ENCODE results near the gene MRPL53.
"Not testable (repeated sequence)": the region's sequence is repeated elsewhere in the genome, so short reads cannot be mapped to it uniquely, and the experiment has no call there.

Gene MRPL53

DNA sequence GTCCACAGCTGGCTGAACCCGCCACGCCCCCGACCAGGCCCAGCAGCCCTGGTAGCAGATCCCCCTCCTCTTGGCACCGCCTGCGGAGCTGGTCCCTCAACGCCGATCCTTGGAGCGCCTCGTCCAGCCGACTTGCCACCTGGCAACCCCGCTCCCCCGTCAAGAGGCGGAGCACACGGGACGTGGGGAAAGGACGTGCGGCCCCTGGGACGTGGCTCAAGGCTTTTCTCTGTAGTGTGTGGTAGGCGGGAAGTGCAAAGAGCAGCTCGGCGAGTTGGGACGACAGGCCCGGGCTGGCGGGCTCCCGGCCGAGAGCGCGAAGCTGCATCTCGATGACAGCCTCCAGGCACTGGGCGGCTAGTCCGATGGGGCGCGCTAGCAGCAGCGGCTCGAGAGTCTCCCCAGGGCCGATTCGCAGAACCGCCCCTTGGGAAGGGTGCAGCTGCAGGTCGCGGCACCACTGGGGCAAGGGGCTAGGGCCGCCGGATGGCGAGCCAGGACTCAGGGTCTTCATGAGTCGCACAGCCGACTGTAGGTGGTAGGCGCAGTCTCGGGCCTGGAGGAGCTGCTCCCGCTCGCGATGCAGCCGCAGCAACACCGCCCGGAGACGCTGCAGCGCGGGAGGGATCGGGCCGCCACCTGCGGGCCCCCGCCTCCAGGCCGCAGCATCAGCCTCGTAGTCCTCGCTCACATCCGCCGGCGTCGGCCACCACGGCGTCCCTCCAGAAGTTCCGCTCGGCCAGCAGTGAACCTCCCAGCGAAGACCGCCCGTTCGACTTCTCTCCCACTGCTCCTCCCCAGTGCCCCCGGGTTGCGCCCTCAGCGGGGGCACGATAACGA, 9.7 kb upstream of the MRPL53 start:
- DNase-seq (ENCODE audit: low spot score), result peak; percentile 65

DNA sequence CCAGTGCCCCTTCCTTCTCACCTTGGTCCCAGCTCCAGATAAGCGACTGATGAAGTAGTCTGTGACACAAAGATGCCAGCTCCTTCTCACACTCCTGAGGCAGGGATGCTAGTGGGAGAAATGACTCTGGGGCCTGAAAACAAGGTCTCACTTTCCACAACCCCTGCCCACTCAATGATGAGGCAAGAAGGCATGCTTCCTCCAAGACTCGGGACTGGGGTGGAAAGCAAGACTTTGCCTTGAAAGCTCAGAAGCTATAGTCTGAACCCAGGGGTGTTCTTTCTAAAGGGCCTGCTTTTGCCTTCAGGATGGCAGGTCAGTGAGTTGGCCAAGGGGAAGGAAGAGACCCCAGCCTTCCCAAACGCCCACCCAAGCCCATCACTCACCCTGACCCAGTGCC, 9.0 kb upstream of the MRPL53 start:
- no peak for DNase-seq (ENCODE audit: low spot score)

DNA sequence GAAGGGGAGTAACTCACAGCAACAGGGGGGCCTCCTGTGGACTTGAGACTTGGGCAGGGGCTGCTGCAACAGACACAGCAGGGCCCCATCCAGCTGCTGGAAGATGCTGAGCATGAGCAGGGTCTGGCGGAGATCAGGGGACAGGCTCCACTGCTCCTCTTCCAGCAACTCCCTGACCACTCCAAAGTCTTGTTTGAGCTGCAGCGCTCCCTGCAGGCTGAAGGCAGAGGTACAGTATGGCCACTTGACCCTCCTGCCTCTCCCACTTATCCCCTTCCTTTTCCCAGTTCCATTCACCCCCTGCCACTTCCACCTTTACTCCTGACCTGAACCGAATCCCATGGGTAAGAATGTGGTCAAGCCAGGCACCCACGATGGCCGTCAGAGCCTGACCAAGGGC, 2.4 kb upstream of the MRPL53 start:
- no peak for DNase-seq (ENCODE audit: low spot score)

DNA sequence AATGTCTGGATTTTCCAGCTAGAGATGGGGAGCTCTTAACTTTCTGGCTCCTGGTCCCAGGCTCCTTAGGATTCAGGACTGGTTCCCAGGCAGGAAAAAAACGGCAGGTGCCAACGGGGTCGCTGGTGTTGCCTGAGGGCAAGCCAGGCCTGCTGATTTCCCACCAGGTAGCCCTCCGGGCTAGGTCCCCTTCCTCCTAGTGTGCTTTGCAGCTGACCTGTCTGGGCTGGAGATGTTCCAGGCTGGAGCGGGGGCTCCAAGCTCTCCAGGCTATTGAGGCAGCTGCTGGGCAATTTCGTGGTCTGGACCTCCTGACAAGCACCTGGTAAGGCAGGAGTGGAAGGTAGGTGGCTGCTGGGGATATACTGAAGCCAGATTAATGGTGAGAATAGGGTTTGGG, 2.0 kb upstream of the MRPL53 start:
- DNase-seq (ENCODE audit: low spot score), result no peak

DNA sequence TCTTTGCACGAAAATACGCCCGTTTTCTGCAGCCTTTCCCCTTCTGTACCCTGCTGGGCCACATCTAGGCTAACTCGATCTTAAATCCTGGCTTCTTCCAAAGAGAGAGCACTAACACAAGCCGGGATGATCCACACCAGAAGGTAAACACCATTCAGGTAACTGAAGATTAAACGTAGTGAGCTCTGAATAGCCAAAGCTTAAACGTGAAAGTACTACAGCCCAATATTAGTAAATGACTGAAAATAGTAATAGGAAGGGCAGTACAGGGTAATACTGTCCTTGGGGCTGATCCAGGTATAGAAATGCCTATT, 422 bp upstream of the MRPL53 start:
- DNase-seq (ENCODE audit: low spot score), result no peak

DNA sequence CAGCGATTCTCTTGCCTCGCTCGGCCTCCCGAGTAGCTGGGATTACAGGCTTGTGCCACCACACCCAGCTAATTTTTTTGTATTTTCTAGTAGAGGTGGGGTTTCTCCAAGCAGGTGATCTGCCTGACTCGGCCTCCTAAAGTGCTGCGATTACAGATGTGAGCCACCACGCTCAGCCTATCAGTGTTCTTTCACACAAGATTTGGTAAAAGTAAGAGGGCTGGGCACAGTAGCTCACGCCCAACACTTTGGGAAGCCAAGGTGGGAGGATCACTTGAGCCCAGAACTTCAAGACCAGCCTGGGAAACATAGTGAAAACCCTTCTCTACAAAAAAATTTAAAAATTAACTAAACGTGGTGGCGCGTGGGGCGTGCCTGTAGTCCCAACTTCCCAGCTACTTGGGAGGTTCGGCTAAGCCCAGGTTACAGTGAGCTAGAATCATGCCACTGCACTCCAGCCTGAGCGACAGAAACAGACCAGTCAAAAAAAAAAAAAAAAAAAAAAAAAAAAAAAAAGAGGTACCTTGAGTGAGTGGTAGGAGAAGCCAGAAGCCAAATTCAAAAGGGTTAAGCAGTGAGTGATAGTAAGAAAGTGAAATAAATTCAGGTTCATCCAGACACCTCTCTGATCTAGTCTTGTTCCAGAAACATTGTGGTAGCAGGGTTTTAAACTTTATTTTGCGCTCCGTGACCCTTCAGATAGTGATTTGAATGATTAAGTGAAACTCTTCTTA, 981 bp downstream of the MRPL53 start:
- no peak for DNase-seq (ENCODE audit: low spot score)

DNA sequence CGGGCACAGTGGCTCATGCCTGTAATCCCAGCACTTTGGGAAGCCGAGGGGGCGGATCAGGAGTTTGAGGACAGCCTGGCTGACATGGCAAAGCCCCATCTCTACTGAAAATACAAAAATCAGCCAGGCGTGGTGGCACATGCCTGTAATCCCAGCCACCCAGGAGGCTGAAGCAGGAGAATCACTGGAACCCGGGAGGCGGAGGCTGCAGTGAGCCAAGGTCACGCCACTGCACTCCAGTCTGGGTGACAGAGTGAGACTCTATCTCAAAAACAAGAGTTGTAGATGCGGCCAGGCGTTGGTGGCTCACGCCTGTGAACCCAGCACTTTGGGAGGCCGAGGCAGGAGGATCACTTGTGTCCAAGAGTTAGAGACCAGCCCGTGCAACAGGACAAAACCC, 1.7 kb downstream of the MRPL53 start:
- not testable (repeated sequence) for DNase-seq (ENCODE audit: low spot score)

DNA sequence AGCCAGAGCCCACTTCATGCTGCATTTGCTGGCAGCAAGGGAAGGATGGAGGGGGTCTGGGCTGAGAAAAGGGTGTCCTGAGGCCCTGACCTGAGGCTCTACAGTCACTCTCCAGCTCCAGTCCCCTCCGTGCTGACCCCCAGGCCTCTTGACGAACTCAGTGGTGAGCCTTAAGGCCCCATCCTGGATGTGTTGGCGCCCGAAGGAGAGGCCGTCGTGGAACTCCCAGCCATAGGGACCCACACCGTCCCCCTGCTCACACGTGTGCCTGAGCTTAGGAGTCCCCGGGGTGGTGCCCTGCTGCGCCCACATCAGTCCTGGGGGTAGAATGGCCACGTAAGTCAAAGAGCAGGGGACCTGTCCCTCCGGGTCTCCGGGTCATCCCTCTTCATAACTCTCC, 8.1 kb downstream of the MRPL53 start:
- DNase-seq (ENCODE audit: low spot score), result no peak

DNA sequence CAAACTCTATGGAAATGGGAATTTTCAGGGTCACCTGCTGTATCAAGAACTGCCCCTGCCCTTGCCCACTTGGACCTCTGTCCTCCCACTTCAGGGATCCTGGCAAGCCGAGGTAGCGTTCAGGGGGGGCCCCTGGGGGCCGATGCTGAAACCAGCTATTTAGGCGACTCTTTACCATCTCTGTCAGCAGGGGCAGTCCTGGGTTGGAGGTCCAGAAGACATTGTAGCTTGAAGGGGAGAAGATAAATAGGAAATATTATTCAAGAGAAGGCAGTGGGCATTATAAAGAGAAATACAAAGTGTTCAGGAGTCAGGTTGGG, 9.7 kb downstream of the MRPL53 start:
- no peak for DNase-seq (ENCODE audit: low spot score)

DNA sequence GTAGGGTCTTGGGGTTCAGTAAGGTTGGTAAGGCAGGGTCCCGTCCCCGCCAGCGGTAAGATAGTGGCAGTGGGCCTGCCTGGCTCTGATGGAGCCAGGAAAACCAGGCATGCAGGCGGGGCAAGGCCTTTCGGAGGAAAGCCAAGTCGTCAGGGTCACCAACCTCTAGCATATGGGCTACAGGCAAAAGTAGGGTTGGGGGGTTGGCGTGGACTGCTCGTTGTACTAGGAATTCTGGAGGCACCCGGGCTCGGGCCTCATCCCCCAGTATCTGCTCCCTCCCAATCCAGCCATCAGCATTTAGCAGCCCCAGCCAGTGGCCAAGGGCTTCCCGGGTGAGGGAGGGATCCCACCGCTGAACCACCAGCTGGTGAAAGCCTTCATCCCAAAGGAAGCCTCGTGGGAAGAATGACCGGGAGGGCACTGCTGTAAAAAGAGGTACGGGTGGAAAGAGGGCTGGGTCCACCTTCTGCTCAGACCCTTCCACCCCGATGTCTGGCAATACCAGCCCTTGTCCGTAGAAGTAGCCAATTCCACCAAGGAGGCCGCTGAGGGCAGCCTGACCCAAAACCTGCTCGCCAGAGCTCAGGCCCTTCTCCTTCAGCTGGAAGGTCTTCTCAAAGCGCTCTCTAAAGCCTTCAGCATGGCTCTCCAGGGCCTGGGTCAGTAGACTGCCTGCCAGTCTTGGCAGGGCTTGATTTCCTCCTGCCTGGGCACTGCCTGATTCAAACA, 10.3 kb downstream of the MRPL53 start:
- DNase-seq (ENCODE audit: low spot score), result no peak

DNA sequence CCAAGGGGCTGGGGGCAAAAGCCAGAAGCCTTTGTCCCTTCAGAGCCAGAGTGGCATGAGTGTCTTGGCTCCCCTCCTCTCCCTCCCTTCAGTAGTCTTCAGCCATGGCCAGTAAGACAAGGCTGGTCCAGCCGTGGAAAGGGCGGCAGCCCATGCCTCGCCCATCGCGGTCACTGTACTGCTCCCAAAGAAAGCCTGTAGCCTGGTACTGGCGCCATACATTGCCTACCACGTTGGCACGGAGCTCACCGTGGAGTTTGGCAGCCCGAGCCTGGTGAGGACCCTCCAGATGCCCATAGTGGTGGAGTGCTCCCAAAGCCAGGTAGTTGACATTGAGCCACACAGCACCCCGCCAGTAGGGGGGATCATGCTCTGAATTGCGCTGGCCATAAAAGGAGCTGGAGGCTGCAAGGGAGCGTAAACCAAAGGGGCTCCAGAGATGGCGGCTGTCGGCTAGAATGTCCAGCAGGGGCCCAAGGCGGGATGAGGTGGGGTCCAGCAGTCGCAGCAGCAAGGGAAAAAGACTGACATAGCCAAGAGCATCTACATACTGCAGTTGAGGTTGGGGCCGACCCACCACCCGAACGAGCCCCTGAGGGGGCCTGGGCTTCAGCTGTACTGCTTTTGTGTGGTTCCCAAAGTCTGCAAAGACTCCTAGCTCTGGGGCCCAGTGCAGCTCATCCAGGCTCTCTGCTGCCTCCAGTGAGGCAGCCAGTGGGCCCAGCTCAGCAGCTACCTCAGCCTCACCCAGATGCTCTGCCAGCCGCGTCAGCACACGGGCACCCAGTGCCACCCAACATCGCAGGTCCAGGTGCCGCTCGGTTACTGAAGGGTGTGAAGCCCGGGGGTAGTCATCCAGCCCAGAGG, 11.1 kb downstream of the MRPL53 start:
- peak; percentile 55 for DNase-seq (ENCODE audit: low spot score)

DNA sequence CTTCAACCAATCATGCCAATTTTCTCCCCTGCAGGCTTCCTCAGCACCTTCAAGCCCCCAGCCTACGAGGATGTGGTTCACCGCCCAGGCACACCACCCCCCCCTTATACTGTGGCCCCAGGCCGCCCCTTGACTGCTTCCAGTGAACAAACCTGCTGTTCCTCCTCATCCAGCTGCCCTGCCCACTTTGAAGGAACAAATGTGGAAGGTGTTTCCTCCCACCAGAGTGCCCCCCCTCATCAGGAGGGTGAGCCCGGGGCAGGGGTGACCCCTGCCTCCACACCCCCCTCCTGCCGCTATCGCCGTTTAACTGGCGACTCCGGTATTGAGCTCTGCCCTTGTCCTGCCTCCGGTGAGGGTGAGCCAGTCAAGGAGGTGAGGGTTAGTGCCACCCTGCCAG, 12.3 kb downstream of the MRPL53 start:
- DNase-seq (ENCODE audit: low spot score), result not testable (repeated sequence)

DNA sequence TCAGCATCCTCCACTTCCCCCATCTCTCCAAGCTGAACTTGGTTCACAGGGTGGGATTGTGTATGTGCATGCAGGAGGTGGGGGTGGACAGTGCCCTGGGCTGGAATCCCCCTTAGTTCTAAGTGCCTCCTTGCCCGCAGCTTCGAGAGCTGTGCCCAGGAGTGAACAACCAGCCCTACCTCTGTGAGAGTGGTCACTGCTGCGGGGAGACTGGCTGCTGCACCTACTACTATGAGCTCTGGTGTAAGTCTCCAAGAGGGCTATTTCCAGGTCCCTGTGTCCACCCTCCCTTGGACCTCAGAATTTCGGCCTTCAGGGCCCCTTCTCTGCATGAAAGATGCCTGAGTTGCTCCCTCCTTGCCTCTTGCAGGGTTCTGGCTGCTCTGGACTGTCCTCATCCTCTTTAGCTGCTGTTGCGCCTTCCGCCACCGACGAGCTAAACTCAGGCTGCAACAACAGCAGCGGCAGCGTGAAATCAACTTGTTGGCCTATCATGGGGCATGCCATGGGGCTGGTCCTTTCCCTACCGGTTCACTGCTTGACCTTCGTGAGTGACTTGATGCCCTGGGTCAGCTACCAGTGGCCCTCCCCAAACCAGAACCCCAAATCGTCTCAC, 12.9 kb downstream of the MRPL53 start:
- not testable (repeated sequence) for DNase-seq (ENCODE audit: low spot score)

DNA sequence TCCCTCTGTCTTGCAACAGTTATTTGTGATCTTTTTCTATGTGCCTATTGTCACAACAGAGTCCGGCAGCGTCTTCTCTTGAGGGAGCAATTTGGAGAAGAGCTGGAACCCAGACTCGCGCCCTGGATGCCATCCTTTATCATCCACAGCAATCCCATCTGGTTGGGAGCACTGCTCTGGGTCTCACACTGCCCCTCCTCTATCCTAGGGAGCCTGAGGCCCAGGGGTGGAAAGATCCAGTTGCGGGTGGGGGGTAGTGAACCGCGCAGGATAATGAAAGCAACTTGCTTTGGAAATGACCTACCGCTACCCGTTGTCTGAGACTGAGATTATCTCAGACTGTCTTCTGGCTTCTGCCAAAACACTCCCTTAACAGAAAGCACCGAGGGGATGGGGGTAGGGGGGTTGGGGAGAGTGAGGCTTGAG, 13.5 kb downstream of the MRPL53 start:
- DNase-seq (ENCODE audit: low spot score), result no peak

DNA sequence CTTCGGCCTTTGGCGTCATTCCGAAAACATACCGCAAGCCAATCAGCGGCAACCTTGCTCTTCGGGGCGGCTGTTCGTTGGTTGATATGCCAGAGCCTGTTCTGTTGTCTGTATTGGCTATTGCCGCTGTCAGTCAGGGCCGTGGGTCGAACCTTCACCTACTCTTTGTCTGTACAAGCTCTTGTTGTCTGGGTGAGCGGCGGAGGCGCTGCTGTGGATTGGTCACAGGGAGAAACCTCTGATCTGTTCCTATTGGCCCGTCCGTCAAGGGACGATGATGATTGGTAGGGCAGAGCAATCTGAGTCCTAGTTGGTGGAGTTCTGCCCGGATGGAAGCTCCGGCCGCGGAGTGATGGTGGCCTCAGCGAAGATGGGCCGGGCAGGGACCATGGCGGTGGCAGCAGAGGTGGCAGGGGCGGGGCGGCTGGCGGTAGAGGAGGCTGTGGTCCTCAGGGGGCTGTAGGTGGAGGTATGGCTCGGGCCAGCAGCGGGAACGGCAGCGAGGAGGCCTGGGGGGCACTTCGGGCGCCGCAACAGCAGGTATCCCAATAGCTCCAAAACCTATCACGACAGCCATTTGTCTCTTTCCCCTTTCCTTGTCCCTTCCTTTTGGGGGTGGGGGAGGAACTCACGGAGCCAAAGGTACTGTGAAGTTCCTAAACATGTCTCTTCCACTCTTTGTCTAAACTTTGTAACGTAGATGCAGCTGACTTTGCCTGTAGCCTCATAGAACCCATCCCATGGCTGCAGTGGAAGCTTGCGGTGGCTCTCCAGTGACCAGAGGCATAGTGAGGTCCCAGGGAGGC, 14.1 kb downstream of the MRPL53 start, which contains the start of gene WBP1:
Gene WBP1 (plus strand): TSS at position 307 of the 806 bp plus-strand sequence. CDS start 165 bp downstream, at position 472.
- DNase-seq (ENCODE audit: low spot score), result peak; percentile 100

DNA sequence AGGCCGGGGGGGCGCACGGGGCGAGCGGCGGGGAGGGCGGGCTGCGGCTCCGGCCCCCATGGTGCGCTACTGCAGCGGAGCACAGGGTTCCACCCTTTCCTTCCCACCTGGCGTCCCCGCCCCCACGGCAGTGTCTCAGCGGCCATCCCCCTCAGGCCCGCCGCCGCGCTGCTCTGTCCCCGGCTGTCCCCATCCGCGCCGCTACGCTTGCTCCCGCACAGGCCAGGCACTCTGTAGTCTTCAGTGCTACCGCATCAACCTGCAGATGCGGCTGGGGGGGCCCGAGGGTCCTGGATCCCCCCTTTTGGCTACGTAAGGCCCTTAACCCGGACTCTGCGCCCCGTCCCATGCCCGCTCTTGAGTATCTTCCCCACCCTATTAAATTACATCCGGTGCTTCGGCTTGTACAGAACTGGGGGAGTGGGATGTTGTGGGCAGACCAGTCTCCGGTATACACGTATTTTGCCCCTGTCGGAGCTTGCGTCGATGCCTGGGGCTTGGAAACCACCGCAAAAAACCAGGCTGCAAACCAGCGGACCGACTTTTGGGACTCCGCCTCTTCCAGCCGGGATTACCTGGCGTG, 14.8 kb downstream of the MRPL53 start:
- DNase-seq (ENCODE audit: low spot score), result peak; percentile 84

DNA sequence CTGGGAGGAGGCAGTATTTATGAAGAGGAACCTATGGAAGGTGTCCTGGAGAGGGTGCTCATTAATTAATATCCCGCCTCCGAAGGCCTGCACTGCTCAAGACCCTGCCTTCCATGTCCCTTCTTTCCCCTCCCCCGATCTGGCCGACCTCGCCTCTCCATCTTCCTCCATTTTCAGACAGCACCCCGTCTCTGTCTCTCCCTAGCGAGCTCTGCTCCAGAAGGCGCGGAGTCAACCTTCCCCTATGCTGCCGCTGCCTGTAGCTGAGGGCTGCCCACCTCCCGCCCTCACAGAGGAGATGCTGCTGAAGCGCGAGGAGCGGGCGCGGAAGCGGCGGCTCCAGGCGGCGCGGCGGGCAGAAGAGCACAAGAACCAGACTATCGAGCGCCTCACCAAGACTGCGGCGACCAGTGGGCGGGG, 15.3 kb downstream of the MRPL53 start:
- no peak for DNase-seq (ENCODE audit: low spot score)

DNA sequence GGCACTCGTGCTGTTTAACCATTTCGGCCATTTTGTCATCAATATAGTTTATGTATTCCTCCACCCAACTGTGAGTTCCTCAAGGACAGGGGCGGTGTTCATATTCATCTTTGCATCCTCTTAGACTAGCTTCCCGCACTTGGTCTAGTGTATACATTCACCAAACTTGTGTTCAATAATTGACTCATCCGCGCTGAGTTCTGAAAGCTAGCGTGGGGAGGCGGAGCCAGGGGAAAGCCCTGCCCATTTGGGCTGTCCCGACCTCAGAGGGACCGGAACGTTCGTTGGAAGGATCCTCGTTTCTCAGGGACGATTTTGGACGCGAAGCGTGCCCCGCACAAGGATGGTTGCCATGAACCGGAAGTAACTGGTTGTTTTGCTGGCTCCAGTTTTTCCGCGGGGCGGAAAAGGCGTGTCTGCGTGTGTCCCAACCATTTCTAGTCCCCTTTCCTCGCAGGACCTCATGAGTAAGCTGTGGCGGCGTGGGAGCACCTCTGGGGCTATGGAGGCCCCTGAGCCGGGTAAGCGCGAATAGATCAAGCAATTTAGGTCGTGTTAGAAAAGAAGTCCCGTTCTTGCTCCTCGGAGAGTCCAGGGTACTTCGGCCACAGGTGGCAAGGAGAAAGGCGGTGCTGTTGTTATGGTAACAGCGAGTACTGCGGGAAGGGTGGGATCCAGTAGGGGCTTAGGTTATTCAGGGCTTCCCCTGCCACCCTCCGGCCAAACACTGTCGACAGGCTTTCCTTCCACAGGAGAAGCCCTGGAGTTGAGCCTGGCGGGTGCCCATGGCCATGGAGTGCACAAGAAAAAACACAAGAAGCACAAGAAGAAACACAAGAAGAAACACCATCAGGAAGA, 17.6 kb downstream of the MRPL53 start, which contains the start of gene INO80B:
Gene INO80B (plus strand): TSS at position 434 of the 858 bp plus-strand sequence. CDS start 30 bp downstream, at position 464.
- DNase-seq (ENCODE audit: low spot score), result peak; percentile 99

DNA sequence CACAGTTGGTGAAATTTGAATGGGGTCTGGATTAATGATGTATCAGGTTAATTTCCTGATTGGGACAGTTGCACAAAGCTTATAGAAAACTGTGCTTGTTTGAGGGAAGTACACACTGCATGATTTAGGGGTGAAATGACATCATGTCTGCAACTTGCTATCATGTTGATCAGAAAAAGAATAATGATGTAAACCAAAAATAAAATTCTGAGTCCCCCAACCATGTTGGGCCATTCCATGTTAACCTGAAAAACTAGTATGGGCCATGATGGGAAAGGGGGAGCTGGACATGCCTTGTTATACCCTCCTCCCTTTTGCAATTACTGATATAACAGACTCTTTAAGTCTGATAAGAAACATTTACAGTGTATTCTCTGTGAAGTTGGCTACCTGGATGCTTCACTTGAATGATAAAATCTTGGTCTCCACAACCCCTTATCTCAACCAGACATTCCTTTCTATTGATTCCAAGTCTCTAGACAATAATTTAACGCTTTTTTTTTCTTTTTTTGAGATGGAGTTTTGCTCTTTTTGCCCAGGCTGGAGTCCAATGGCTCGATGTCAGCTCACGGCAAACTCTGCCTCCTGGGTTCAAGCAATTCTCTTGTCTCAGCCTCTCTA, 21.8 kb downstream of the MRPL53 start:
- no peak for DNase-seq (ENCODE audit: low spot score)
